Transverse colon (tissue), 4 donors: Measurements from ENCODE around the gene MYLK. TPM values are rescaled to one million over a fixed set of nuclear protein-coding genes. Genes with fewer than 3 reads are reported as not detected.
A peak's percentile ranks its signal among the peaks of the same experiment; 100 is the strongest.

Source experiments
- DNase-seq: peaks from one replicate; pipeline ENCODE4 v3.0.0-alpha.2; 2019
- H3K27ac ChIP-seq, 4 donors: fragments of 200-600 bp; sonication (generic); 2 replicates each; pipeline ENCODE4 v1.5.1; 2016 to 2018; ENCODE audit warnings: inconsistent platforms in 4 of 4
- H3K27me3 ChIP-seq: fragments of 200-600 bp; sonication (generic); 2 replicates; pipeline ENCODE4 v1.5.1; 2017; ENCODE audit warnings: inconsistent platforms
- H3K36me3 ChIP-seq, 4 donors: fragments of 200-600 bp; sonication (generic); 2 replicates each; pipeline ENCODE4 v1.5.1; 2017 to 2019; ENCODE audit warnings: inconsistent platforms in 4 of 4
- H3K4me1 ChIP-seq, 4 donors: fragments of 200-600 bp; sonication (generic); 2 replicates each; pipeline ENCODE4 v1.5.1; 2017 to 2020; ENCODE audit warnings: inconsistent platforms in 4 of 4
- H3K4me3 ChIP-seq, 4 donors: fragments of 200-600 bp; sonication (generic); 1 replicate in 1 of 4; 2 replicates in 3 of 4; pipeline versions ENCODE4 v1.5.1 to v1.6.1; 2017 to 2019; ENCODE audit warnings: inconsistent platforms in 4 of 4
- H3K9me3 ChIP-seq, 2 donors: fragments of 200-600 bp; sonication (generic); 2 replicates each; pipeline ENCODE4 v1.5.1; 2017 to 2019; ENCODE audit warnings: inconsistent platforms in 2 of 2
- CTCF ChIP-seq, 5 experiments: fragments of 200-600 bp in 3 of 5; fragments of 450-650 bp in 2 of 5; sonication (generic) in 3 of 5; IDR thresholded peaks; 1 replicate in 2 of 5; 2 replicates in 3 of 5; pipeline ENCODE4 v1.5.1; 2016 to 2017; ENCODE audit warnings: antibody characterized with exemption in 5 of 5, inconsistent platforms in 3 of 5, mild to moderate bottlenecking in 2 of 5, moderate library complexity in 1 of 5
- EP300 ChIP-seq: sonication (generic); formaldehyde crosslinking; IDR thresholded peaks from one replicate; pipeline ENCODE4 v1.6.1; 2017; ENCODE audit warnings: antibody characterized with exemption, low read depth
- POLR2A ChIP-seq: fragments of 450-650 bp; IDR thresholded peaks from one replicate; pipeline ENCODE4 v1.6.1; 2016; ENCODE audit warnings: antibody characterized with exemption, mild to moderate bottlenecking, moderate library complexity
- POLR2AphosphoS5 ChIP-seq, 3 donors: sonication (generic); formaldehyde crosslinking; IDR thresholded peaks; one replicate each; pipeline ENCODE4 v1.6.1; 2016; ENCODE audit warnings: antibody characterized with exemption in 3 of 3
- WGBS, 2 donors: methylation state at CpG; one replicate each; pipeline ENCODE4 v1.1.5; 2018; ENCODE audit warnings: low coverage in 1 of 2; 5-methylcytosine and 5-hydroxymethylcytosine counted together
- in situ Hi-C, 4 donors: fragments of 200-750 bp; cut with MboI; loops; one replicate each; pipeline versions ENCODE4 v1.15.0 to v1.15.1; 2017; ENCODE audit warnings: low sequenced_read_pairs in 3 of 4, low pct_ligation_motif_present in 1 of 4, low pct_unique_long_range_greater_than_20kb in 1 of 4
- intact Hi-C: fragments of 100-400 bp; cut with DNase I; formaldehyde crosslinking; loops from one replicate; pipeline ENCODE4 v1.15.1; 2023; ENCODE audit warnings: low total_unique reads
- total RNA-seq, 4 donors: library from RNA; depleted of rRNA; stranded (reverse); fragments of >200 nt; gene quantifications; one replicate each; pipeline ENCODE4 v1.1.0, GENCODE V29; 2016

Gene MYLK
- total RNA-seq, 4 donors from 2014 or later: 230 to 527 (median 349) TPM

- TF ChIP-seq POLR2A (no peak), EP300 (no peak), CTCF (IDR thresholded peaks at IDR 0.05) (no peak), POLR2AphosphoS5 (IDR thresholded peaks at IDR 0.05) (no peak)
- 77% methylated on average over 11 of the region's 11 CpGs; no CpG with 5 or more reads in 1 of the 2 donors for WGBS, 2 donors
- Histone ChIP-seq H3K9me3 (no peaks in the 10 kb centered on the region), H3K27ac (no peak overlapping the region), H3K4me1 (peaks cover 0 to 10% (median 0%) of the 10 kb centered on the region in 4 donors), H3K4me3 (no peak overlapping the region), H3K36me3 (no peaks in the 10 kb centered on the region), H3K27me3 (no peaks in the 10 kb centered on the region)
- in situ Hi-C loops: no loop called here
- intact Hi-C loops: loop anchor here (5.0 kb wide), 1 partner anchor 236 kb away; the partner anchor contains the start of gene CCDC14
- no peak for DNase-seq
Measured at GRCh38 chr3:123725652-123726400, 158.3 kb downstream of the MYLK start.

- H3K27ac ChIP-seq: no peak overlapping the region
- WGBS, 2 donors: 10 to 16% methylated on average over 2 to 3 of the region's 3 CpGs
- peaks cover 5 to 21% (median 7%) of the 10 kb centered on the region in 4 donors for H3K4me1 ChIP-seq
- H3K27me3 ChIP-seq: no peaks in the 10 kb centered on the region
- no peaks in the 10 kb centered on the region for H3K36me3 ChIP-seq
- TF ChIP-seq POLR2A: no peak
- TF ChIP-seq CTCF (IDR thresholded peaks at IDR 0.05): peak in 2 of 5 experiments; percentile 11 to 13
- H3K9me3 ChIP-seq: no peaks in the 10 kb centered on the region
- intact Hi-C loops: loop anchor here (5.0 kb wide), 1 partner anchor 82 kb away; no protein-coding TSS in a partner anchor
- in situ Hi-C loops: no loop called here
- DNase-seq: no peak
- H3K4me3 ChIP-seq: no peak overlapping the region
Measured at GRCh38 chr3:123724306-123724705, 159.8 kb downstream of the MYLK start.

- in situ Hi-C loops (no loop called here), intact Hi-C loops (loop anchor here (5.0 kb wide), 1 partner anchor 81 kb away; no protein-coding TSS in a partner anchor)
- no peaks in the 10 kb centered on the region for H3K27me3 ChIP-seq
- peak overlapping the region; percentile 20 to 63 (median 41) for H3K27ac ChIP-seq
- no peaks in the 10 kb centered on the region for H3K36me3 ChIP-seq
- WGBS, 2 donors: 12 to 14% methylated on average over 5 to 9 of the region's 9 CpGs
- H3K4me3 ChIP-seq: no peak overlapping the region
- H3K9me3 ChIP-seq: no peaks in the 10 kb centered on the region
- H3K4me1 ChIP-seq: peaks cover 5 to 25% (median 8%) of the 10 kb centered on the region in 4 donors
- TF ChIP-seq CTCF (IDR thresholded peaks at IDR 0.05) (peak; percentile 71 to 85 (median 77)), POLR2A (no peak)
- peak; percentile 49 for DNase-seq
Measured at GRCh38 chr3:123723522-123724168, 160.5 kb downstream of the MYLK start.

- no peak for DNase-seq
- Histone ChIP-seq H3K4me3 (no peak overlapping the region), H3K4me1 (peaks cover 5 to 25% (median 8%) of the 10 kb centered on the region in 4 donors), H3K27me3 (no peaks in the 10 kb centered on the region), H3K36me3 (no peaks in the 10 kb centered on the region), H3K27ac (peak overlapping the region; percentile 20 to 63 (median 41)), H3K9me3 (no peaks in the 10 kb centered on the region)
- in situ Hi-C loops (no loop called here), intact Hi-C loops (loop anchor here (5.0 kb wide), 1 partner anchor 81 kb away; no protein-coding TSS in a partner anchor)
- TF ChIP-seq POLR2A (no peak), POLR2AphosphoS5 (IDR thresholded peaks at IDR 0.05) (no peak), CTCF (IDR thresholded peaks at IDR 0.05) (no peak), EP300 (no peak)
- 50 to 53% methylated on average over 3 to 4 of the region's 4 CpGs for WGBS, 2 donors
Measured at GRCh38 chr3:123723070-123723469, 161.1 kb downstream of the MYLK start.
